Stimulated activated CD8-positive, alpha-beta memory T cell treated with anti-CD3 and anti-CD28 coated beads, Interleukin-4, amount 100 ng/mL, for 24 hours (primary cell): ENCODE measurements around the gene ALDH3A2.
A peak's percentile ranks its signal among the peaks of the same experiment; 100 is the strongest.

Source experiments
- DNase-seq: peaks from one replicate; pipeline ENCODE4 v3.0.0-alpha.2; 2020; ENCODE audit warnings: low read depth

The ALDH3A2 gene

DNA sequence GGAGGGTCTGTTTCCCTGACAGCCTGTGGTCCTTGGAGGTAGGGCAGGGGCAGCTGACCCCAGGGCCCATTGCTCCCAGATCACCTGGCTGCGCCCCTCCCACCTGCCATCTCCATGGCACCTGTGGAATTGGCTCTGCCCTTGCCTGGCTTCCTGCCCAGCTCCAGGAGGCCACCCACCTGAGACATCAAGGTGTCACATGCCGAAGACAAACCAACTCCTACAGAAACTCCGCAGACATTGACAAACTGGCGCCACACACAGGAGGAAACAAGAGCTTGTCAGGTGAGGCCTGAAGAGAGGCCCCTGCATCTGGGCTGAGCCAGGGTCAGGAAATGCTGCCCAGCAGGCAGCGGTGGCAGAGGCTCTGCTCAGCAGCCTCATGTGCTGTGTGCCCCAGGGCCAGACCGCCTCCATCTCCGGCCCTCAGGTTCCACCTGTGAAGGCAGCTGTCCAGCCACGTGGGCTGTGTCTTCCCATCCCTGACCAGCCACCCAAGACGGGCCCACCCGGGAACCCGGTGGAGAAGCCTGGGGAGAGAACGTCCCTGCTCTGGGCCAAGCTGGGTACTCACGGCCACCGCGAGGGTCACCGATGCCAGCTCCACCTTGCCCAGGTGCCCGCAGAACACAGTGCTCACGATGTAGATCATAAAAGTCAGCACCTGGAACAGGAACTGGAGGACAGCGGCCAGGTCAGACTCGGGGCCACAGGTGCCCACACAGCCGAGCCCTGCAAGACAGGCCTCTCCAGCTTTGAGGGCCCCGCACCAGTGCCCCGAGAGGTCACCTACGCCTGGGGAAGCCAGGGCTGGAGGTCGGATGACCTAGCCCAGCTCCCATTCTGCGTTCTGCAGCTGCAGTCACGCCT, 66.2 kb downstream of the ALDH3A2 start:
- DNase-seq: no peak

DNA sequence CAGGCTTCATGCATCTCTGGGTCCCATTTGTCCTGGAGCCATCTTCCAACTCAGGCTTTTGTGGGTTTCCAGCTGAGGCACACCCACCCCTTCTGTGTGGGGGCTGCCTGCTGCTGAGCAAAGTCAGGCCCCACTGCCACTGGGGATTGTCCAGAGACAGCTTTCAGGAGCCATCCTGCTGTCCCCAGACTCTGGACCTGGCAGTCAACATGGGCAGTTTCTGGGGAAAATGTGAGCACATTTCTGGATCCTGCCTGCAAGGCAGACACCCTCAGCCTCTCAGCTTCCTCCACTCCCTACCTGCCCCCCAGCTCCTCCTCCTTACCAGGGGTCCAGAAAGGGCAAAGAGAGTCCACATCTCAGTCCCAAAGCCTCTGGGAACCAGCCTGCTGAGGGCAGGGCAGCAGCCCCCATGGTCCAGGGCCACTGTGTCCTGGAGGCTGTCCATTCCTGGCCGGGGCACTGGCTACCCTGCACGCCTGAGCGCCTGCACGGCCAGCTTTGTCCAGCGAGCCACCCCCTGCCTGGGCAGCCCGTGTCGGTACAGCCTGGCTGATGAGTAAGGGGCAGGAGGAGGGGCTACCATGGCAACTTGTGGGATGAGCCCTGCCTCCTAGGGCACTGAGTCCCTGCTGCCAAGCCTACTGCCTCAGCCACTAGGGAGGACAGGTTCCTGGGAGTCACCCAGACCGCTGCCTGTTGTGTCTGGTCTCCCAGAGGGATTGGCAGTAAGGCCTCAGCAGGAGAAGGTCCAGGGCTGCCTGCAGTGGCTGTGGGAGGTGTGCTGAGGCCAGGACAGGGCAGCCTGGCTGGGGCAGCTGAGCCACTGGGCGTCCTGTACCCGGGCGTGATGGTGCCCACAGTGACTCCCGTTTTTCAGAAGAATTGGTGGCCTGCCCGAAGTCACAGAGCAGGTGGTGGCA, 67.8 kb downstream of the ALDH3A2 start, which contains the start of gene SLC47A2:
SLC47A2 (minus strand) TSS at position 477 of the 923 bp plus-strand sequence; CDS start at position 448, 29 bp downstream.
- no peak for DNase-seq

DNA sequence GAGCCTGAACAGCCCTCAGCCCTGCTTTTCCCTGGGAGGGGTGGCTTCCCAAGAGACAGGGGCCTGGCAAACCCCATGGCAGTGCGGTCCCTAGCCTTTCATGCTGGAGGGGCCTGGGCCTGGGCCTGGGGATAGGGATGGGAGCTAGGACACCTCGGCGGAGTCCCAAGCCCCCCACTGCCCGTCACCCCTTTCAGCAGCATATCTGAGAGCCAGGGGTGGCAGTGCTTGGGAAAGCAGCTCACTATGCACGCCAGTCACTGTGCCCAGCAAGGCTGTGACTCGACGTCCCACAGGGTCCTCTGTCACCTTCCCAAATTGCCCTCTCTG, 68.4 kb downstream of the ALDH3A2 start:
- no peak for DNase-seq

DNA sequence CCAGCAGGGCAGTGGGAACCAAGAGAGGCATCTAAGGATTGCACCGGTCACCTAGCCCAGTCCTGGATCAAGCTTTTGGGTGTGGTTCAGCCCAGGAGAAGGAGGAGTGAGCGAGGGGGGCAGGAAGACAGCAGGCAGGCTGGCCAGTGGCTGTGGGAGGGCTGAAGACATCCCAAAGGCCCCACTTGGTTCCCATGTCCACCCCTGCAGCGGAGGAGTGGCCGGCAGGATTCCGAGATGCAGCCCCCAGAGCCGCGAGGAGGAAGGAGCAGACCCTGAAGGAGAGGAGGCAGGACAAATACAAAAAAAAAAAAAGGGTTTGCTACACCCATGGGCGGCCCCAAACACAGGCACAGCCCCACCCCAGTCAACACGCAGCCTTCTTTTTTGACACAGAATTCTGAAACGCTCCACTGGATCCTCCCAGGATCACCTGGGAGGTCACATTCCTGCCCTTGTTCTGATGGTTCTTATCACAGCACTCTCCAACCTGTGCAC, 68.9 kb downstream of the ALDH3A2 start:
- DNase-seq: no peak

DNA sequence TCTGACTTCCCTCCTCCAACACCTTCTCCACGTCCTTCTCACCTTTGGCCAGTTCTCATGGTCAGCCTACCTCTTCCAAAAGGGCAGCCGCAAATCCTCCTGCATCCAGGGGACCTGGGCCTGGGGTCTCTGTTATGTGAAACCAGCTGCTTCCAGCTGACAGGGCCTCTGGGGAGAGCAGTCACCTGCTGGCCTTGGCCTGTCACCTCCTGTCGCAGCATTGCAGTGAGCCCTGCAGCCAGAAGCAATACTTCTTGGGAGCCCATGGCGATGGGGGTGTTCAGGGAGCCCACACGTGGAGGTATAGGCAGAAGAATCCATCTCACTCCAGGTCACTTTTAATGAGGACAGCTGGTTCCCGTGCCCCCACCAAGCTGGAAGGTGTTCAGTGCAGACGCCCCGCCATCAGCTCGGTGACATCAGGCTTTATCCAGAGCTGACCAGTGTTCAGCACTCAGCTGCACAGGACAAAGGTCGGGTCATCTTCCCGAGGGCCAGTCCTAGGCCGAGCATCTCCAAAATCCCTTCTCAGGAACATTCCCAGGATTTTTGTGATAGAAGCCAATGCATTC, 69.6 kb downstream of the ALDH3A2 start:
- DNase-seq: no peak

DNA sequence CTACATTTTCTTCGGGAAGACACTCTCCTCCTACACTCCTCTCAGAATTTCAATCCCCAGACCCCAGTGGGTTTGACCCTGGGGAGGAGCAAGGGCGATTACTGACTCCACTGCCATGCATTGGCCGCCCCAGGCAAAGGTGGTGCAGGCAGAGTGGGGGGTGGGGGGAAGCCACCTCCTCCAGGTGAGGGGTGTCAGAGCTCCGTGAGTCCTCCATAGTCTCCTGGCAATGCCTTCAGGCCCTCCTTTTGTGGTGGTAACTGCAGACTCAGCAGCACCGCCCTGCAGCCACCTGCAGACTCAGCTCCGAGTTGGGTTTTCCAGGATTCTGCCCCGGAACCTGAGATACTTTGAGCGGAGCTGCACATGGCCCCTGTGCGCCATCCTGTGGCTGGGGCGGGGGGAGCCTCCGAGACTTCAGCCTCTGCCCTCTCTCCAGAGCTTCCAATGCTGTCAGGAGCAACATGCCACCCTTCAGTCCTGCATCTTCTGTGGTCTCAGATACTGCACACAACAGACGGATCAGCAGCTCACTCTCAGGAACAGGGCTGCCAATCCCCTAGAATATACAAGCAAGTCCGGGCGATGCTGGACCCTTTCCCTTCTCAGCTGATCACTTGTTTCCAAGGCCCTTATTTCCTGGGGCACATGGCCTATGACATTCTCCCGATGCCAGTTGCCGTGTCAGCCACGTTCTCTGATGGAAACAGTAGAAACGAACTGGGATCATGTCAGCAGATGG, 70.2 kb downstream of the ALDH3A2 start:
- no peak for DNase-seq

DNA sequence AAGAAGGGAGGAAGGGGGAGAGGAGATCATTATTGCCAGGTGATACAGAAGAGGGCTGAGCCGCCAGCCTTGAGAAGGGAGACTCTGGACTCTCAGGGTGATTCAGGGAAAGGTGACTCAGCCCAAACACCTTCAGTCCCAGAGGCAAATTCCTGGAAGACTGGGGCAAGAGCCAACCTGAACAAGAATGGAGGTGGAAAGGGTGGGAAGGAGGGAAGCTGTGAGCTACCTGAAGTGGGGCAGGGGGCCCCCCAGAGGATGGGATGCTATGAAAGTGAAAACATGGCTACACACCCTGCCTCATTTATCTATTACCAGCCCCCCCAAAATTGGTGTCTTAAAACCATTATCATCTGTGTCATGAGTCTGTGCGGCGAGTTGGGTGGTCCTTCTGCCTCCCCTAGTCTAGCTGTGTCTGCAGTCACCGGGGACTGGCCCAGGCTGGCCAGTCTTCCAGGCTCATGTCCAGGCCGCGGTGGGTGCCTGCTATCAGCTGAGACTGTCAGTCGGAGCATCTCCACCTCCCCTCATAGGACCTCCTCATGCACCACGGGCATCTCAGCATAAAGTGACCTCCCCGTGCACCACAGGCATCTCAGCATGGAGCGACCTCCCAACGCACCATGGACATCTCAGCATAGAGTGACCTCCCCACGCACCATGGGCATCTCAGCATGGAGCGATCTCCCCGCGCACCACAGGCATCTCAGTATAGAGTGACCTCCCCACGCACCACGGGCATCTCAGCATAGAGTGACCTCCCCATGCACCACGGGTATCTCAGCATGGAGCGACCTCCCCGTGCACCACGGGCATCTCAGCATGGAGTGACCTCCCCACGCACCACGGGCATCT, 71.0 kb downstream of the ALDH3A2 start:
- DNase-seq: no peak

DNA sequence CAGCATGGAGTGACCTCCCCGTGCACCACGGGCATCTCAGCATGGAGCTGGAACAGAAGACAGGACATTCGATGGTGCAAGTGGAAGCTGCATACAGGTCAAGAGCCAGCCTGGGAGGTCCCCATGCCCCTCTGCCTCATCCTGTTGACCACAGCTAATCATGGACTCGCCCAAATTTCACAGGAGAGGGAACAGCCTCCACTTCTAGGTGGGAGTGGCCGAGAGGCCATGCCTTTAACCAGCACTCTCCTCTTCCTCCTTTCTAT, 71.6 kb downstream of the ALDH3A2 start:
- DNase-seq: no peak

DNA sequence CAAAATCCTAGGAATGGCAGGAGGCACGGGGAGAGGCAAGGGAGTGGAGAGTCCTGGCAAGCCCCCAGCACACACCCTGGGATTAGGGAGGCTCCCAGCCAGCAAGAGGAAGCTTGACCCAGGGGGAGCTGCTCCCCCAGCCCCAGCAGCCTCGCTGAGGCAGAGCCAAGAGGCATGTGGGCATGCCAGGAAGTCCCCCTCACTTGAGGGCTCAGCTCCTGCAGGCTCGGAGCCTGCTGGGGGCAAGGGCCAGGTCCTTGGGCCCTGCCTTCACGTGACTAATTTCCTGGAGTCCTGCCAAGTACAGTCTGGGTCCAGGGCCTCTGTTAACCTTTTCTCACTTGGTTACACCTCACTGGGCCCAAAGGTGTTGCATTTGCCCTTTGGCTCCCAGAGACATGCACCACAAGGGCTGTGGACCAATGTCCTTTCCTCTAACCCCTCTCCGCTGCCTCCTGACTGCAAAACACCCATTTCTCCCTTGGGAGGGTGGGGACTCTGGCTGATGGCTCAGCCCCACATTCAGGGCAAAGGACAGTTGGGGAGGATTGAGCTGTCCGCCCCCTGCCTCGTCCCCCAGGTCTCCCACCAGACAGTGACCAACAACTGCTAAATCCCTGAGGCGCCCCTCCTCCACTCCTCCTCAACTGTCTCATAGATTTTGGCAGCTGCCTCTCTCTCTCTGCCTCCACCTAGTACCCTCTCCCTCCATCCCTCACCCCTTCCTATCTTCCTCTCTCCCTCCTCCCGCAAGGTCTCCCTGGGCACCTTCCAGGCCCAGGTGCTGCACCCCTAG, 72.3 kb downstream of the ALDH3A2 start:
- DNase-seq: no peak

DNA sequence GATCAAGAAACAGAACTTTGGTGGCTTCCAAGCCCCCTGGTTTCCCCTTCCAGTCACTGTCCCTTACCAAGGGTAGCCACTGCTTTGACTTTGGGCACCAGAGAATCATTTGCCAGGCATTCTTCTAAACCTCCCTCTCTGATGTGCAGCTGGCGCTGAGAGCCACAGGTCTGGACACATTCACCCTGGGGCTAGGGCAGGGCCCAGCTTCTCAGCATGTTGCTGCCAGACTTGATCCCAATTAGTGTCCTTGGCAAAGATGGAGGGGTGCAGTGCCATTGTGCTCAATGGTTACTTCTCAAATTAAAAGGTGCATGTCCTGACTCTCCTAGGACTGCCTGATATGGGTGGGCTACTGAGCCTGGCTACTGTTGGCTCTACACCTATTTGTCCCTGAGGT, 75.4 kb downstream of the ALDH3A2 start:
- no peak for DNase-seq

DNA sequence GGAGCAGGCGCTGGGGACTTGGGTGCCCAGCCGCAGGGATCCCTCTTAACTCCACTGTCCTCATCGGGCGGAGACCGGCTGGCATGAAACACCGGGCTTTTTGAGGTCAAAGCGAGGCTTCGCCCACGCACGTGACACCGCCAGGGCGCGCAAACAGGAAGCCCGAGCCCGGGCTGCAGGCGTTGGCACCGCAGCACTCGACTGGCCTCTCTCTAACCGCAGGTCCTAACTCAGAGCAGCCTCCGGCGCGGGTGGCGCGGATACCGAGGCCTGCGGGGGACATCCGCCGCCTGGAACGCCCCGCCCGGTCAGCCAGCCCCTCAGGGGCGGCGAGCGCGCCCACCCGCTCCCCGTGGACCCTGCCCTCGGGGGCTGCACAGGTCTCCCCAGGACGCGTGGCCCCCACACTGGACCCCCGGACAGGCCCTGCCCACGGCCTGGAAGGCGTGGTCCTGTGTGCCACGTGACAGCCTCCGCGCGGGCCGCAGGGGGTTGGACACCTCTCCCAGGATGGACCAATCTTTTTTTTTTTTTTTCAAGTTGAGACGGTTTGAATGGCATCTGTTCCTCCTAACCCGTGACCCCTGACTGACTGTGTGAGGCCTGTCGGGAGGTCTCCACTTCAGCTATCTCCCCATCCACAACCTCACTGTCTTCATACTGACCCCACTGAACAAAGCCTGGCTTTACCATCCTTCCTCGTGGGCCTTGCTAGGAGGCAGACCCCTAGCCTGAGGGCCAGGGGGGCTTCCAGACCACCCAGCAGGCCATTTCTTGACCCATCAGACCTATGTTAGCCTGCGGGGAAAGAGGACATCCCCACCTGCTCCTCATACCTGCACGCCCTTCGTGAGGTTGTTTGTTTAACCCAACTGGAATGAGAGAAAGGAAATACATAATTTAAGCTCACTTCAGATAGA, 76.2 kb downstream of the ALDH3A2 start:
- DNase-seq: peak; percentile 42

DNA sequence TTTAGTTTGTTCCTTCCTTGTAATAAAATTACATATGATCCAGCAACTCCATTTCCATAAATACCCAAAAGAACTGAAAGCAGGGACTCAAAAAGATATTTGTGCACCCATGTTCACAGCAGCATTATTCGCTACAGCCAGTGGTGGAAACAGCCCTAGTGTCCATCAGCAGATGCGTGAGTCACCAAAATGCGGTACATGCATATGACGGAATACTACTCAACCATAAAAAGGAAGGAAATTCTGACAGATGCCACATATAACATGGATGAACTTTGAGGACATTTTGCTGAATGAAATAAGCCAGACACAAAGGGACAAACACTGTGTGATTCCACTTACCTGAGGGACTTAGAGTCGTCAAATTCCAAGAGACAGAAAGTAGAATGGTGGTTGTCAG, 76.9 kb downstream of the ALDH3A2 start:
- no peak for DNase-seq

DNA sequence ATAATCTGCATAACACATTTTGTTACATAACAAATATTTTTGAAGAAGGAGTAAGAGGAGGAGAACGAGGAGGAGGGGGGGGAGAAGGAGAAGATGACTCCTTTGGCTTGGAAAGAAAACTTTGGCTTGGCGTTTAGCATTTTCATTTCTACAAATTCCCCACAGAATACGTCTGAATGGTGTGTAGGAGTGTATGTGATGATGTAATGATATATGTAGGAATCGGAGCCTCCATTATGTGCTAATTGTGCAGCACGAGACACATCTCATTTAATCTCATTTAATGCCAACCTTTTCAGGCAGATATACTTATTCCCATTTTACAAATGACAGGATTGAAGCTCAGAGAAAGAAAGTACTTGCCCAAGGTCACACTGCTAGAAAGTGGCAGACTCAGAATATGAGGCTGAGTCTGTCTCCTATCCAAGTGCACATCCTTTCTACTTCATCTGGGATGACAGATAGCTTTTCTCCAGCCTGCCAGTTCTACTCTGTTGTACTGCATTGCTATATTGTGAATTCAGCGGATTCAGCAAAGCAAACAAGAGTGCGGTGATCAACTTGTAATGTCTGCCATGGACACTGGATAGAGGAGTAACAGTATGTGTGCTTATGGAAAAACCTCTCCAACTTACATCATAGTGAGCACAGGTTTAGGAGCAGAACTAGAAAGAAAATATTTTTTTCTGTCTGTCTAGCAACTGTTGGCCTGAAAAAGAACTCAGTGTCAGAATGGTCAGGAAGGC, 78.3 kb downstream of the ALDH3A2 start:
- DNase-seq: no peak
